ENCODE measurements around the gene URGCP. TPM values are rescaled to one million over a fixed set of nuclear protein-coding genes. Genes with fewer than 3 reads are reported as not detected.

URGCP gene
- total and polyA plus RNA-seq, 2 of the 4 experiments (the other 2 are of a cell fraction): 22.0 to 25.5 TPM

- Histone ChIP-seq H4K20me1 (ENCODE audit: insufficient read depth, low read length) (no peaks in the 10 kb centered on the region), H2BK15ac (ENCODE audit: low read depth, low read length) (no peak overlapping the region), H3K27ac (ENCODE audit: insufficient read depth, low read length) (no peak overlapping the region), H2AFZ (replicated peaks; ENCODE audit: low read length, poor library complexity) (no peak overlapping the region), H3K9me1 (ENCODE audit: insufficient read depth, low read length) (no peaks in the 10 kb centered on the region; the same call in 1 of the 2 replicates), H2BK120ac (ENCODE audit: low read depth, low read length) (no peak overlapping the region), H3K4ac (ENCODE audit: low read depth, low read length) (no peak overlapping the region), H3K4me2 (ENCODE audit: low read depth, low read length) (no peak overlapping the region), H2BK5ac (ENCODE audit: low read depth, low read length, poor library complexity, severe bottlenecking) (no peak overlapping the region), H3K23ac (ENCODE audit: low read depth, low read length) (no peak overlapping the region), H3K56ac (ENCODE audit: extremely low read depth, insufficient read depth, low read length) (no peak overlapping the region), H4K91ac (ENCODE audit: insufficient read depth, low read depth, low read length) (no peak overlapping the region), H2AK9ac (replicated peaks; ENCODE audit: low read depth, low read length, poor library complexity) (no peak overlapping the region), H3K9me3 (ENCODE audit: control insufficient read depth, insufficient read depth, low read length) (no peaks in the 10 kb centered on the region), H3K36me3 (ENCODE audit: control insufficient read depth, insufficient read depth, low read length) (no peaks in the 10 kb centered on the region), H4K5ac (ENCODE audit: low read depth, low read length) (no peak overlapping the region), H3K4me1 (ENCODE audit: control insufficient read depth, insufficient read depth, low read length) (no peaks in the 10 kb centered on the region), H3K4me3 (ENCODE audit: insufficient read depth, low read depth, low read length) (no peak overlapping the region), H3K9ac (ENCODE audit: low read depth, low read length) (no peak overlapping the region), H3K18ac (ENCODE audit: low read depth, low read length) (no peak overlapping the region), H3K14ac (replicated peaks; ENCODE audit: low read depth, low read length) (peak overlapping the region; percentile 45; the same call in 1 of the 2 replicates), H4K8ac (ENCODE audit: low read depth in 2 of 2, low read length in 2 of 2) (no peak overlapping the region), H3K79me1 (ENCODE audit: low read depth in 1 of 2, low read length in 2 of 2) (no peaks in the 10 kb centered on the region), H2BK20ac (ENCODE audit: low read depth, low read length) (no peak overlapping the region), H3K27me3 (ENCODE audit: control insufficient read depth, insufficient read depth, low read length) (no peaks in the 10 kb centered on the region; the same call in none of the 2 replicates), H2AK5ac (ENCODE audit: low read depth, low read length) (no peak overlapping the region)
- ChIA-PET POLR2A (ENCODE audit: unreplicated experiment) (no interaction called here), CTCF (no interaction called here)
- dilution Hi-C loops (cut with HindIII; ENCODE audit: low sequenced_read_pairs, unreplicated experiment) (no loop called here), intact Hi-C loops (cut with micrococcal nuclease) (no loop called here), in situ Hi-C loops (cut with MboI; ENCODE audit: low sequenced_read_pairs) (no loop called here)
- DNase-seq (peak; percentile 58), ATAC-seq (ENCODE audit: low read depth) (no peak; the same call in 1 of the 2 replicates)
- TF ChIP-seq, protein P1, sequence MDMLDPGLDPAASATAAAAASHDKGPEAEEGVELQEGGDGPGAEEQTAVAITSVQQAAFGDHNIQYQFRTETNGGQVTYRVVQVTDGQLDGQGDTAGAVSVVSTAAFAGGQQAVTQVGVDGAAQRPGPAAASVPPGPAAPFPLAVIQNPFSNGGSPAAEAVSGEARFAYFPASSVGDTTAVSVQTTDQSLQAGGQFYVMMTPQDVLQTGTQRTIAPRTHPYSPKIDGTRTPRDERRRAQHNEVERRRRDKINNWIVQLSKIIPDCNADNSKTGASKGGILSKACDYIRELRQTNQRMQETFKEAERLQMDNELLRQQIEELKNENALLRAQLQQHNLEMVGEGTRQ (IDR thresholded peaks at IDR 0.05; ENCODE audit: low read depth, low read length): no peak
- TF ChIP-seq CHD1 (IDR thresholded peaks at IDR 0.05; ENCODE audit: low read depth, low read length) (no peak), MXI1 (IDR thresholded peaks at IDR 0.05; ENCODE audit: borderline replicate concordance, low read depth, low read length) (no peak), SMC3 (IDR thresholded peaks at IDR 0.05; ENCODE audit: low read depth, low read length) (no peak), ELK1 (IDR thresholded peaks at IDR 0.05; ENCODE audit: borderline replicate concordance, low read depth, low read length) (no peak), NFE2L2 (IDR thresholded peaks at IDR 0.05; ENCODE audit: low read depth, low read length) (no peak), MAZ (IDR thresholded peaks at IDR 0.05; ENCODE audit: borderline replicate concordance, low read depth, low read length) (no peak), CTCF (conservative IDR thresholded peaks at IDR 0.05; ENCODE audit: low read depth, low read length) (no peak), POLR2A (IDR thresholded peaks at IDR 0.05; ENCODE audit: low read depth, low read length) (no peak), RCOR1 (IDR thresholded peaks at IDR 0.05; ENCODE audit: insufficient replicate concordance, low read length) (no peak), RFX5 (IDR thresholded peaks at IDR 0.05; ENCODE audit: low read depth, low read length) (no peak), CEBPB (IDR thresholded peaks at IDR 0.05; ENCODE audit: low read depth, low read length) (no peak)
- no CpG with 5 or more reads among the region's 1 CpG for WGBS, 2 experiments (ENCODE audit: extremely low coverage in 2 of 2, insufficient read length in 1 of 2)
- no TSS peak for BruUV-seq (replicated peaks)
Observed at GRCh38 chr7:43856996-43857395, 49.4 kb downstream of the URGCP start.
